ENCODE data around the gene REPS2. TPM values are rescaled to one million over a fixed set of nuclear protein-coding genes. Genes with fewer than 3 reads are reported as not detected.
"Not testable (repeated sequence)": the region's sequence is repeated elsewhere in the genome, so short reads cannot be mapped to it uniquely, and the experiment has no call there.

The REPS2 gene
- total RNA-seq, 1 donor from 2014 or later = 4.7 TPM

DNA sequence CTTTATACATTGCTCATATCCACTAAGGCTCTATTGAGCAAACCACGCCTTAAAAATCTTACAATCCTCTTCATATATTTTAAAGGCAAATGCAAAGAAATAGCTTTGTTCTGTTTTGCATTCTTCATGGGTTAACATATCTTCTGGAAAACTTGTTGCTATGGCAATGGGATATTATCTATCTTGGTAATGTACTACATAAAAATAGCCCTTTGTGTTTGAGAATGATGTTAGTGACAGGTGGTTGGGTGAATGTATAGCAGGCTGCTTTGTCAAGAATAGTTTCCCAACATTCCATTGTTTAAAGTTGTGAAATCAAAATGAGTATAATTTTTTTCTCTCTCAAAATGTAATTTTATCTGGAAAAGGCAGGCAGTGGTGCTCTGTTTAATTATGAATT, 16.8 kb downstream of the REPS2 start:
- H3K4me1 ChIP-seq = no peaks in the 10 kb centered on the region
- H3K27me3 ChIP-seq = no peaks in the 10 kb centered on the region
- H3K27ac ChIP-seq = no peak overlapping the region
- DNase-seq (ENCODE audit: low spot score in 2 of 2) = no peak
- no peaks in the 10 kb centered on the region for H3K9me3 ChIP-seq
- intact Hi-C loops (cut with DNase I) = no loop called here
- no peaks in the 10 kb centered on the region for H3K36me3 ChIP-seq
- no peak overlapping the region for H3K4me3 ChIP-seq
- TF ChIP-seq, protein P1, sequence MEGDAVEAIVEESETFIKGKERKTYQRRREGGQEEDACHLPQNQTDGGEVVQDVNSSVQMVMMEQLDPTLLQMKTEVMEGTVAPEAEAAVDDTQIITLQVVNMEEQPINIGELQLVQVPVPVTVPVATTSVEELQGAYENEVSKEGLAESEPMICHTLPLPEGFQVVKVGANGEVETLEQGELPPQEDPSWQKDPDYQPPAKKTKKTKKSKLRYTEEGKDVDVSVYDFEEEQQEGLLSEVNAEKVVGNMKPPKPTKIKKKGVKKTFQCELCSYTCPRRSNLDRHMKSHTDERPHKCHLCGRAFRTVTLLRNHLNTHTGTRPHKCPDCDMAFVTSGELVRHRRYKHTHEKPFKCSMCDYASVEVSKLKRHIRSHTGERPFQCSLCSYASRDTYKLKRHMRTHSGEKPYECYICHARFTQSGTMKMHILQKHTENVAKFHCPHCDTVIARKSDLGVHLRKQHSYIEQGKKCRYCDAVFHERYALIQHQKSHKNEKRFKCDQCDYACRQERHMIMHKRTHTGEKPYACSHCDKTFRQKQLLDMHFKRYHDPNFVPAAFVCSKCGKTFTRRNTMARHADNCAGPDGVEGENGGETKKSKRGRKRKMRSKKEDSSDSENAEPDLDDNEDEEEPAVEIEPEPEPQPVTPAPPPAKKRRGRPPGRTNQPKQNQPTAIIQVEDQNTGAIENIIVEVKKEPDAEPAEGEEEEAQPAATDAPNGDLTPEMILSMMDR (IDR thresholded peaks at IDR 0.05) = no peak

DNA sequence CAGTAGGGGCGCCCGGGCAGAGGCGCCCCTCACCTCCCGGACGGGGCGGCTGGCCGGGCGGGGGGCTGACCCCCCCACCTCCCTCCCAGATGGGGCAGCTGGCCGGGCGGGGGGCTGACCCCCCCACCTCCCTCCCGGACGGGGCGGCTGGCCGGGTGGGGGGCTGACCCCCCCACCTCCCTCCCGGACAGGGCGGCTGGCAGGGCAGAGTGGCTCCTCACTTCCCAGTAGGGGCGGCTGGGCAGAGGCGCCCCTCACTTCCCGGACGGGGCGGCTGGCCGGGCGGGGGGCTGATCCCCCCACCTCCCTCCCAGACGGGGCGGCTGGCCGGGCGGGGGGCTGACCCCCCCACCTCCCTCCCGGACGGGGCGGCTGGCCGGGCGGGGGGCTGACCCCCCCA, 18.5 kb downstream of the REPS2 start:
- DNase-seq (ENCODE audit: low spot score in 2 of 2); H3K27ac ChIP-seq; H3K9me3 ChIP-seq; H3K4me1 ChIP-seq; H3K27me3 ChIP-seq; H3K4me3 ChIP-seq; H3K36me3 ChIP-seq; intact Hi-C loops (cut with DNase I): not testable (repeated sequence)

GRCh38 chrX:16966752-16967448, 20.4 kb downstream of the REPS2 start:
- H3K9me3 ChIP-seq = no peaks in the 10 kb centered on the region
- no peaks in the 10 kb centered on the region for H3K4me1 ChIP-seq
- H3K27me3 ChIP-seq = no peaks in the 10 kb centered on the region
- no peak for DNase-seq (ENCODE audit: low spot score in 2 of 2)
- H3K4me3 ChIP-seq = no peak overlapping the region
- no peak overlapping the region for H3K27ac ChIP-seq
- H3K36me3 ChIP-seq = no peaks in the 10 kb centered on the region
- intact Hi-C loops (cut with DNase I) = no loop called here
- TF ChIP-seq, protein P1 (IDR thresholded peaks at IDR 0.05) = no peak

DNA sequence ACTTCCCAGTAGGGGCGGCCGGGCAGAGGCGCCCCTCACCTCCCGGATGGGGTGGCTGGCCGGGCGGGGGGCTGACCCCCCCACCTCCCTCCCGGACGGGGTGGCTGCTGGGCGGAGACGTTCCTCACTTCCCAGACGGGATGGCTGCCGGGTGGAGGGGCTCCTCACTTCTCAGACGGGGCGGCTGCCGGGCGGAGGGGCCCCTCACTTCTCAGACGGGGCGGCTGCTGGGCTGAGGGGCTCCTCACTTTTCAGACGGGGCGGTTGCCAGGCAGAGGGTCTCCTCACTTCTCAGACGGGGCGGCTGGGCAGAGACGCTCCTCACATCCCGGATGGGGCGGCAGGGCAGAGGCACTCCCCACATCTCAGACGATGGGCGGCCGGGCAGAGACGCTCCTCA, 22.3 kb downstream of the REPS2 start:
- H3K36me3 ChIP-seq; H3K4me3 ChIP-seq; H3K4me1 ChIP-seq; H3K27ac ChIP-seq; H3K9me3 ChIP-seq; DNase-seq (ENCODE audit: low spot score in 2 of 2); intact Hi-C loops (cut with DNase I); H3K27me3 ChIP-seq: not testable (repeated sequence)

DNA sequence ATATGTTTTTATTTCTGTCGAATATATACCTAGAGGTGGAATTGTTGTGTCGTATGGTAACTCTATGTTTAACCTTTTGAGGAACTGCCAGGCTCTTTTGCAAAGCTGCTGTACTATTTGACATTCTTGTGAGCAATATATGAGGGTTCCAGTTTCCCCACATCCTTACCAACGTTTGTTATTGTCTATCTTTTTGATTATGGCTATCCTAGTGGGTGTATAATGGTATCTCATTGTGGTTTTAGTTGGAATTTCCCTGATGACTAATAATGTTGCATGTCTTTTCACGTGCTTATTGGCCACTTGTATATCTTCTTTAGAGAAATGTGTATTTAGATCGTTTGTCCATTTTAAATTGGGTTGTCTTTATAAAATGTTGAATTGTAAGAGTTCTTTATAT, 24.5 kb downstream of the REPS2 start:
- Histone ChIP-seq H3K9me3 (no peaks in the 10 kb centered on the region), H3K27ac (no peak overlapping the region), H3K27me3 (no peaks in the 10 kb centered on the region), H3K36me3 (no peaks in the 10 kb centered on the region), H3K4me1 (no peaks in the 10 kb centered on the region), H3K4me3 (no peak overlapping the region)
- DNase-seq (ENCODE audit: low spot score in 2 of 2) = no peak
- TF ChIP-seq, protein P1 (IDR thresholded peaks at IDR 0.05) = no peak
- intact Hi-C loops (cut with DNase I) = no loop called here

GRCh38 chrX:16971694-16972093, 25.2 kb downstream of the REPS2 start:
- TF ChIP-seq, protein P1 (IDR thresholded peaks at IDR 0.05) = no peak
- H3K27ac ChIP-seq = no peak overlapping the region
- no peak overlapping the region for H3K4me3 ChIP-seq
- H3K9me3 ChIP-seq = no peaks in the 10 kb centered on the region
- H3K27me3 ChIP-seq = no peaks in the 10 kb centered on the region
- intact Hi-C loops (cut with DNase I) = no loop called here
- no peaks in the 10 kb centered on the region for H3K4me1 ChIP-seq
- H3K36me3 ChIP-seq = no peaks in the 10 kb centered on the region
- no peak for DNase-seq (ENCODE audit: low spot score in 2 of 2)

DNA sequence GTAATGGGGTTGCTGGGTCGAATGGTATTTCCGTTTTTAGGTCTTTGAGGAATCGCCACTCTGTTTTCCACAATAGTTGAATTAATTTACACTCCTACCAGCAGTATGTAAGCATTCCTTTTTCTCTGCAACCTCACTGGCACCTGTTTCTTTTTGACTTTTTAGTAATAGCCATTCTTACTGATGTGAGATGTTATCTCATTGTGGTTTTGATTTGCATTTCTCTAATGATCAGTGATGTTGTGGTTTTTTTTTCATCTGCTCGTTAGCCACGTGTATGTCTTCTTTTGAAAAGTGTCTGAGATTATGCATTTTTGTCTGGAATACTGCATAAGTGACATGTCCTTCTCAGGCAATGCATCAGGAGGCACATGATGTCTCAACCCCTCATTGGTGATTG, 28.8 kb downstream of the REPS2 start:
- TF ChIP-seq, protein P1 (IDR thresholded peaks at IDR 0.05) = no peak
- Histone ChIP-seq H3K27me3 (no peaks in the 10 kb centered on the region), H3K27ac (no peak overlapping the region), H3K4me1 (no peaks in the 10 kb centered on the region), H3K4me3 (no peak overlapping the region), H3K9me3 (no peaks in the 10 kb centered on the region), H3K36me3 (no peaks in the 10 kb centered on the region)
- intact Hi-C loops (cut with DNase I) = no loop called here
- no peak for DNase-seq (ENCODE audit: low spot score in 2 of 2)
